Measurements from ENCODE around the gene SNAI1.

The SNAI1 gene

GRCh38 chr20:49982346-49983122 is at the start of gene SNAI1:
SNAI1 (plus strand) TSS chr20:49982980; CDS start chr20:49983060, 80 bp downstream.
- peak within 1 kb of the TSS; percentile 46 for H3K4me3 ChIP-seq (ENCODE audit: low read length)
- H3K9me3 ChIP-seq (ENCODE audit: low read length) = no peaks in the 10 kb centered on the region
- peaks cover 33% of the 10 kb centered on the region for H3K27me3 ChIP-seq (ENCODE audit: insufficient read depth, low read length)
- no peaks in the 10 kb centered on the region for H3K36me3 ChIP-seq (ENCODE audit: insufficient read depth, low read length)
- H2AFZ ChIP-seq (ENCODE audit: low read depth, low read length) = peak within 1 kb of the TSS; percentile 59
- peaks cover 15% of the 10 kb centered on the region for H3K4me1 ChIP-seq (ENCODE audit: insufficient read depth, low read length)

GRCh38 chr20:49935746-49936152 is 47.0 kb upstream of the SNAI1 start:
- H3K9me3 ChIP-seq (ENCODE audit: low read length) = no peaks in the 10 kb centered on the region

GRCh38 chr20:49936153-49937026 is 46.4 kb upstream of the SNAI1 start, which contains the start of gene RNF114:
RNF114 (plus strand) TSS chr20:49936397; CDS start chr20:49936413, 16 bp downstream.
- Histone ChIP-seq H3K36me3 (ENCODE audit: insufficient read depth, low read length) (peaks cover 13% of the 10 kb centered on the region), H3K4me3 (ENCODE audit: low read length) (peak within 1 kb of the TSS; percentile 79), H3K4me1 (ENCODE audit: insufficient read depth, low read length) (peaks cover 14% of the 10 kb centered on the region), H3K27me3 (ENCODE audit: insufficient read depth, low read length) (no peaks in the 10 kb centered on the region), H2AFZ (ENCODE audit: low read depth, low read length) (peak within 1 kb of the TSS; percentile 92), H3K9me3 (ENCODE audit: low read length) (no peaks in the 10 kb centered on the region)

More at GRCh38 chr20:49935746-49936152, 47.0 kb upstream of the SNAI1 start:
- Histone ChIP-seq H3K36me3 (ENCODE audit: insufficient read depth, low read length) (peaks cover 11% of the 10 kb centered on the region), H2AFZ (ENCODE audit: low read depth, low read length) (no peak overlapping the region), H3K27me3 (ENCODE audit: insufficient read depth, low read length) (no peaks in the 10 kb centered on the region), H3K4me1 (ENCODE audit: insufficient read depth, low read length) (peaks cover 14% of the 10 kb centered on the region), H3K4me3 (ENCODE audit: low read length) (peak overlapping the region; percentile 79)

GRCh38 chr20:49937027-49937929 is 45.5 kb upstream of the SNAI1 start:
- Histone ChIP-seq H2AFZ (ENCODE audit: low read depth, low read length) (peak overlapping the region; percentile 92), H3K4me3 (ENCODE audit: low read length) (peak overlapping the region; percentile 79), H3K36me3 (ENCODE audit: insufficient read depth, low read length) (peaks cover 17% of the 10 kb centered on the region), H3K9me3 (ENCODE audit: low read length) (no peaks in the 10 kb centered on the region), H3K4me1 (ENCODE audit: insufficient read depth, low read length) (peaks cover 14% of the 10 kb centered on the region), H3K27me3 (ENCODE audit: insufficient read depth, low read length) (no peaks in the 10 kb centered on the region)

GRCh38 chr20:49938173-49939163 is 44.3 kb upstream of the SNAI1 start:
- H3K27me3 ChIP-seq (ENCODE audit: insufficient read depth, low read length) = no peaks in the 10 kb centered on the region
- H3K4me1 ChIP-seq (ENCODE audit: insufficient read depth, low read length) = peaks cover 14% of the 10 kb centered on the region
- peaks cover 24% of the 10 kb centered on the region for H3K36me3 ChIP-seq (ENCODE audit: insufficient read depth, low read length)
- H3K4me3 ChIP-seq (ENCODE audit: low read length) = peak overlapping the region; percentile 79
- H2AFZ ChIP-seq (ENCODE audit: low read depth, low read length) = no peak overlapping the region
- no peaks in the 10 kb centered on the region for H3K9me3 ChIP-seq (ENCODE audit: low read length)

GRCh38 chr20:49941456-49941855 is 41.3 kb upstream of the SNAI1 start:
- no peaks in the 10 kb centered on the region for H3K9me3 ChIP-seq (ENCODE audit: low read length)
- H2AFZ ChIP-seq (ENCODE audit: low read depth, low read length) = no peak overlapping the region
- H3K27me3 ChIP-seq (ENCODE audit: insufficient read depth, low read length) = no peaks in the 10 kb centered on the region
- peaks cover 14% of the 10 kb centered on the region for H3K4me1 ChIP-seq (ENCODE audit: insufficient read depth, low read length)
- H3K36me3 ChIP-seq (ENCODE audit: insufficient read depth, low read length) = peaks cover 47% of the 10 kb centered on the region
- no peak overlapping the region for H3K4me3 ChIP-seq (ENCODE audit: low read length)

- Histone ChIP-seq H3K4me3 (ENCODE audit: low read length) (no peak overlapping the region), H3K4me1 (ENCODE audit: insufficient read depth, low read length) (peaks cover 9% of the 10 kb centered on the region), H2AFZ (ENCODE audit: low read depth, low read length) (no peak overlapping the region), H3K36me3 (ENCODE audit: insufficient read depth, low read length) (peaks cover 52% of the 10 kb centered on the region), H3K27me3 (ENCODE audit: insufficient read depth, low read length) (no peaks in the 10 kb centered on the region), H3K9me3 (ENCODE audit: low read length) (no peaks in the 10 kb centered on the region)
Observed at GRCh38 chr20:49942303-49942702, 40.5 kb upstream of the SNAI1 start.

- H3K9me3 ChIP-seq (ENCODE audit: low read length) = no peaks in the 10 kb centered on the region
- no peak overlapping the region for H3K4me3 ChIP-seq (ENCODE audit: low read length)
- H3K4me1 ChIP-seq (ENCODE audit: insufficient read depth, low read length) = peaks cover 3% of the 10 kb centered on the region
- H3K36me3 ChIP-seq (ENCODE audit: insufficient read depth, low read length) = peaks cover 56% of the 10 kb centered on the region
- no peaks in the 10 kb centered on the region for H3K27me3 ChIP-seq (ENCODE audit: insufficient read depth, low read length)
- no peak overlapping the region for H2AFZ ChIP-seq (ENCODE audit: low read depth, low read length)
Observed at GRCh38 chr20:49942942-49943341, 39.8 kb upstream of the SNAI1 start.

- no peak overlapping the region for H2AFZ ChIP-seq (ENCODE audit: low read depth, low read length)
- no peak overlapping the region for H3K4me3 ChIP-seq (ENCODE audit: low read length)
- H3K36me3 ChIP-seq (ENCODE audit: insufficient read depth, low read length) = peaks cover 65% of the 10 kb centered on the region
- no peaks in the 10 kb centered on the region for H3K4me1 ChIP-seq (ENCODE audit: insufficient read depth, low read length)
- H3K9me3 ChIP-seq (ENCODE audit: low read length) = no peaks in the 10 kb centered on the region
- no peaks in the 10 kb centered on the region for H3K27me3 ChIP-seq (ENCODE audit: insufficient read depth, low read length)
Observed at GRCh38 chr20:49945306-49945700, 37.5 kb upstream of the SNAI1 start.

GRCh38 chr20:49945701-49946477 is 36.9 kb upstream of the SNAI1 start:
- peaks cover 69% of the 10 kb centered on the region for H3K36me3 ChIP-seq (ENCODE audit: insufficient read depth, low read length)
- H2AFZ ChIP-seq (ENCODE audit: low read depth, low read length) = no peak overlapping the region
- no peak overlapping the region for H3K4me3 ChIP-seq (ENCODE audit: low read length)

GRCh38 chr20:49948178-49948577 is 34.6 kb upstream of the SNAI1 start:
- no peaks in the 10 kb centered on the region for H3K4me1 ChIP-seq (ENCODE audit: insufficient read depth, low read length)
- no peaks in the 10 kb centered on the region for H3K9me3 ChIP-seq (ENCODE audit: low read length)
- no peaks in the 10 kb centered on the region for H3K27me3 ChIP-seq (ENCODE audit: insufficient read depth, low read length)
- H3K36me3 ChIP-seq (ENCODE audit: insufficient read depth, low read length) = peaks cover 79% of the 10 kb centered on the region
- no peak overlapping the region for H2AFZ ChIP-seq (ENCODE audit: low read depth, low read length)
- no peak overlapping the region for H3K4me3 ChIP-seq (ENCODE audit: low read length)

More at GRCh38 chr20:49945701-49946477, 36.9 kb upstream of the SNAI1 start:
- Histone ChIP-seq H3K4me1 (ENCODE audit: insufficient read depth, low read length) (no peaks in the 10 kb centered on the region), H3K27me3 (ENCODE audit: insufficient read depth, low read length) (no peaks in the 10 kb centered on the region), H3K9me3 (ENCODE audit: low read length) (no peaks in the 10 kb centered on the region)
